ENCODE measurements around the gene PRTG. TPM values are rescaled to one million over a fixed set of nuclear protein-coding genes. Genes with fewer than 3 reads are reported as not detected.
A peak's percentile ranks its signal among the peaks of the same experiment; 100 is the strongest.

The PRTG gene
- total and polyA plus RNA-seq, 2 of the 13 experiments (the other 11 are each of a cell fraction or from before 2014, with no cell fraction given) = 13.2 to 22.3 TPM

- no TSS peak for BruUV-seq (replicated peaks)
- no peaks in the 10 kb centered on the region for H3K79me2 ChIP-seq (ENCODE audit: insufficient read depth, low read length)
- intact Hi-C loops (cut with micrococcal nuclease; ENCODE audit: unreplicated experiment) = no loop called here
- no peaks in the 10 kb centered on the region for H4K20me1 ChIP-seq (ENCODE audit: insufficient read depth, low read length)
- no peak overlapping the region for H3K27ac ChIP-seq (ENCODE audit: extremely low read length, insufficient read depth, low read length)
- POLR2A ChIA-PET = no interaction called here
- peaks cover 6 to 21% of the 10 kb centered on the region in 2 experiments; a peak in 4 of 5 replicates for H3K27me3 ChIP-seq (ENCODE audit: control insufficient read depth in 1 of 2, insufficient read depth in 2 of 2, low read length in 2 of 2)
- FAIRE-seq (no peak), DNase-seq (ENCODE audit: low spot score) (no peak), ATAC-seq (no peak)
- CTCF ChIA-PET (ENCODE audit: low intra/inter-chr PET ratio, low total read pairs) = no interaction called here
- H2AFZ ChIP-seq (ENCODE audit: low read length) = no peak overlapping the region
- peaks cover 13% of the 10 kb centered on the region for H3K4me1 ChIP-seq (ENCODE audit: insufficient read depth, low read length)
- WGBS (ENCODE audit: low lambda C conversion rate) = 67% methylated on average over 19 of the region's 19 CpGs
- TF ChIP-seq EZH2 (conservative IDR thresholded peaks at IDR 0.05; ENCODE audit: low read depth, low read length) (0 out of 2 replicates have a peak, but pooled peaks have one; percentile 54), KAT2B (IDR thresholded peaks at IDR 0.05; ENCODE audit: borderline replicate concordance, low read depth, low read length) (no peak), ZBTB26 (CRISPR knock-in tag; IDR thresholded peaks at IDR 0.05; ENCODE audit: borderline replicate concordance) (no peak), FOSL1 (CRISPR knock-in tag; IDR thresholded peaks at IDR 0.05; ENCODE audit: borderline replicate concordance) (no peak)
- H3K9me3 ChIP-seq (ENCODE audit: low read length) = no peaks in the 10 kb centered on the region
- no peaks in the 10 kb centered on the region for H3K36me3 ChIP-seq (replicated peaks in 1 of 2; ENCODE audit: control insufficient read depth in 1 of 2, insufficient read depth in 2 of 2, low read length in 2 of 2)
- peak overlapping the region; percentile 88 for H3K4me2 ChIP-seq (ENCODE audit: low read depth, low read length)
- no peak overlapping the region for H3K9ac ChIP-seq (ENCODE audit: insufficient read depth, low read depth, low read length)
- in situ Hi-C loops (cut with HindIII; ENCODE audit: extremely low pct_ligation_motif_present, low pct_unique_long_range_greater_than_20kb) = no loop called here
- H3K4me3 ChIP-seq (replicated peaks in 1 of 3; ENCODE audit: insufficient read depth in 1 of 3, low read depth in 2 of 3, low read length in 3 of 3) = peak overlapping the region; percentile 30 to 72 (median 47); a peak in 4 of 6 replicates
These were observed 154.2 kb downstream of the PRTG start for GRCh38 chr15:55588815-55589115.

- no peaks in the 10 kb centered on the region for H4K20me1 ChIP-seq (ENCODE audit: insufficient read depth, low read length)
- ChIA-PET CTCF (ENCODE audit: low intra/inter-chr PET ratio, low total read pairs) (no interaction called here), POLR2A (no interaction called here)
- intact Hi-C loops (cut with micrococcal nuclease; ENCODE audit: unreplicated experiment) (no loop called here), in situ Hi-C loops (cut with HindIII; ENCODE audit: extremely low pct_ligation_motif_present, low pct_unique_long_range_greater_than_20kb) (no loop called here)
- H3K27ac ChIP-seq (ENCODE audit: extremely low read length, insufficient read depth, low read length) = no peak within 1 kb of the TSS
- peak within 1 kb of the TSS; percentile 61 to 72 (median 64); a peak in 5 of 6 replicates for H3K4me3 ChIP-seq (replicated peaks in 1 of 3; ENCODE audit: insufficient read depth in 1 of 3, low read depth in 2 of 3, low read length in 3 of 3)
- H2AFZ ChIP-seq (ENCODE audit: low read length) = no peak within 1 kb of the TSS
- peak within 1 kb of the TSS; percentile 88 for H3K4me2 ChIP-seq (ENCODE audit: low read depth, low read length)
- H3K27me3 ChIP-seq (ENCODE audit: control insufficient read depth in 1 of 2, insufficient read depth in 2 of 2, low read length in 2 of 2) = peaks cover 6 to 21% of the 10 kb centered on the region in 2 experiments; a peak in 4 of 5 replicates
- no peak for FAIRE-seq
- WGBS (ENCODE audit: low lambda C conversion rate) = 0% methylated on average over 5 of the region's 107 CpGs
- peaks cover 13% of the 10 kb centered on the region for H3K4me1 ChIP-seq (ENCODE audit: insufficient read depth, low read length)
- H3K36me3 ChIP-seq (replicated peaks in 1 of 2; ENCODE audit: control insufficient read depth in 1 of 2, insufficient read depth in 2 of 2, low read length in 2 of 2) = no peaks in the 10 kb centered on the region
- H3K9ac ChIP-seq (ENCODE audit: insufficient read depth, low read depth, low read length) = peak within 1 kb of the TSS; percentile 62
- peak; percentile 5 for DNase-seq (ENCODE audit: low spot score)
- peak; percentile 70 for ATAC-seq
- no peaks in the 10 kb centered on the region for H3K9me3 ChIP-seq (ENCODE audit: low read length)
- no TSS peak for BruUV-seq (replicated peaks)
- no peaks in the 10 kb centered on the region for H3K79me2 ChIP-seq (ENCODE audit: insufficient read depth, low read length)
- TF ChIP-seq ETV6 (CRISPR knock-in tag; conservative IDR thresholded peaks at IDR 0.05) (no peak), GPN1 (CRISPR knock-in tag; IDR thresholded peaks at IDR 0.05; ENCODE audit: borderline replicate concordance) (no peak), GABPB1 (CRISPR knock-in tag; IDR thresholded peaks at IDR 0.05) (peak; percentile 18; the same call in 1 of the 2 replicates), ZNF629 (CRISPR knock-in tag; conservative IDR thresholded peaks at IDR 0.05) (no peak), CTCF (CRISPR knock-in tag; IDR thresholded peaks at IDR 0.05) (peak; percentile 16; the same call in 1 of the 2 replicates), ZNF83 (CRISPR knock-in tag; IDR thresholded peaks at IDR 0.05; ENCODE audit: borderline replicate concordance) (no peak), ZNF20 (CRISPR knock-in tag; IDR thresholded peaks at IDR 0.05) (no peak), PCBP2 (optimal IDR thresholded peaks at IDR 0.05; ENCODE audit: low read depth, low read length, poor library complexity, severe bottlenecking) (no peak), HNRNPL (IDR thresholded peaks at IDR 0.05; ENCODE audit: low read depth, low read length) (no peak), TAF1 (CRISPR knock-in tag; IDR thresholded peaks at IDR 0.05) (no peak), ZFY (CRISPR knock-in tag; IDR thresholded peaks at IDR 0.05) (peak; percentile 29), ZBTB21 (CRISPR knock-in tag; IDR thresholded peaks at IDR 0.05) (no peak)
These were observed 154.7 kb downstream of the PRTG start, which contains the start of gene PYGO1 for GRCh38 chr15:55588070-55588814. PYGO1 (minus strand) TSS chr15:55588345; CDS start chr15:55587883, 462 bp downstream.

Measured in HepG2 (cell line).